Naive thymus-derived CD4-positive, alpha-beta T cell (primary cell): ENCODE data around the gene TFDP1. TPM values are rescaled to one million over a fixed set of nuclear protein-coding genes. Genes with fewer than 3 reads are reported as not detected.
A peak's percentile ranks its signal among the peaks of the same experiment; 100 is the strongest.

Experiments used
- ATAC-seq: fragments of 150-1000 bp; cut with Tn5 transposase; 2 replicates; pipeline ENCODE4 v1.10.0; 2021; ENCODE audit warnings: mild to moderate bottlenecking, moderate library complexity
- CTCF ChIA-PET: fragments of 350-600 bp; sonication (Branson Sonifier 250); formaldehyde crosslinking; loops from one replicate; lab custom pipeline; 2021; ENCODE audit warnings: antibody characterized with exemption; lab: Charles Lee
- POLR2A ChIA-PET: fragments of 350-600 bp; sonication (Branson Sonifier 250); formaldehyde crosslinking; loops from one replicate; lab custom pipeline; 2021; ENCODE audit warnings: antibody characterized with exemption, inconsistent platforms; lab: Charles Lee
- DNase-seq, 9 donors: peaks; one replicate each; pipeline versions ENCODE4 v3.0.0 to v3.0.0-alpha.2; 2020 to 2022; ENCODE audit warnings: mixed read lengths in 1 of 9
- H3K27ac ChIP-seq: one replicate; pipeline ENCODE4 v1.7.0; 2013; ENCODE audit warnings: mild to moderate bottlenecking, low read depth, low read length, moderate library complexity
- H3K27me3 ChIP-seq, 2 donors: one replicate each; pipeline ENCODE4 v1.7.0; 2013; ENCODE audit warnings: low read length in 2 of 2, mild to moderate bottlenecking in 2 of 2, moderate library complexity in 2 of 2; ENCODE audit not compliant: control insufficient read depth in 2 of 2, insufficient read depth in 2 of 2
- H3K36me3 ChIP-seq, 3 experiments: 1 replicate in 2 of 3; 2 replicates in 1 of 3; pipeline ENCODE4 v1.7.0; 2013; ENCODE audit warnings: low read length in 3 of 3, mild to moderate bottlenecking in 3 of 3, moderate library complexity in 1 of 3; ENCODE audit not compliant: insufficient read depth in 3 of 3, control insufficient read depth in 2 of 3
- H3K4me1 ChIP-seq, 2 donors: one replicate each; pipeline ENCODE4 v1.7.0; 2013; ENCODE audit warnings: low read length in 2 of 2, mild to moderate bottlenecking in 2 of 2, moderate library complexity in 1 of 2; ENCODE audit not compliant: control insufficient read depth in 2 of 2, insufficient read depth in 2 of 2
- H3K4me3 ChIP-seq: 2 replicates; pipeline ENCODE4 v1.7.0; 2013; ENCODE audit warnings: mild to moderate bottlenecking, low read length
- H3K9me3 ChIP-seq, 3 experiments: 1 replicate in 2 of 3; 2 replicates in 1 of 3; pipeline ENCODE4 v1.7.0; 2013; ENCODE audit warnings: low read length in 3 of 3; ENCODE audit not compliant: control insufficient read depth in 2 of 3
- H3K27ac Mint-ChIP-seq, 9 donors: one replicate each; pipeline ENCODE4 v1.8.0; 2020 to 2022; ENCODE audit warnings: mixed read lengths in 9 of 9, mild to moderate bottlenecking in 8 of 9, moderate library complexity in 5 of 9, inconsistent platforms in 2 of 9
- H3K27me3 Mint-ChIP-seq, 5 donors: one replicate each; pipeline ENCODE4 v1.8.0; 2021 to 2022; ENCODE audit warnings: mixed read lengths in 5 of 5, mild to moderate bottlenecking in 1 of 5
- H3K36me3 Mint-ChIP-seq, 5 donors: one replicate each; pipeline ENCODE4 v1.8.0; 2020 to 2022; ENCODE audit warnings: mixed read lengths in 5 of 5, mild to moderate bottlenecking in 3 of 5, inconsistent platforms in 1 of 5
- H3K4me1 Mint-ChIP-seq, 7 donors: one replicate each; pipeline ENCODE4 v1.8.0; 2020 to 2022; ENCODE audit warnings: mixed read lengths in 7 of 7, mild to moderate bottlenecking in 3 of 7, inconsistent platforms in 1 of 7
- H3K4me3 Mint-ChIP-seq, 10 donors: one replicate each; pipeline ENCODE4 v1.8.0; 2020 to 2022; ENCODE audit warnings: mild to moderate bottlenecking in 10 of 10, mixed read lengths in 10 of 10, moderate library complexity in 6 of 10, inconsistent platforms in 2 of 10
- H3K9me3 Mint-ChIP-seq, 11 donors: one replicate each; pipeline ENCODE4 v1.8.0; 2020 to 2022; ENCODE audit warnings: mixed read lengths in 11 of 11, mild to moderate bottlenecking in 4 of 11, inconsistent platforms in 1 of 11, moderate library complexity in 1 of 11
- intact Hi-C, 2 donors: fragments of 100-400 bp; cut with micrococcal nuclease; formaldehyde crosslinking; loops; one replicate each; pipeline ENCODE4 v1.15.1; 2023
- polyA plus RNA-seq, 2 donors: library from polyadenylated mRNA; unstranded; fragments of 300-500 nt; fragmentation: Illumina TruSeq; gene quantifications; one replicate each; pipeline ENCODE4 v1.2.3, GENCODE V29; 2021
- total RNA-seq, 6 experiments: library from RNA in 5 of 6; stranded (reverse) in 5 of 6; gene quantifications; 1 replicate in 5 of 6; 2 replicates in 1 of 6; pipeline ENCODE4 v1.2.3 and lab custom pipeline; 2021 to 2026

TFDP1 gene
- total and polyA plus RNA-seq, 7 experiments from 2014 or later: 21.4 to 127 (median 43.1) TPM

DNA sequence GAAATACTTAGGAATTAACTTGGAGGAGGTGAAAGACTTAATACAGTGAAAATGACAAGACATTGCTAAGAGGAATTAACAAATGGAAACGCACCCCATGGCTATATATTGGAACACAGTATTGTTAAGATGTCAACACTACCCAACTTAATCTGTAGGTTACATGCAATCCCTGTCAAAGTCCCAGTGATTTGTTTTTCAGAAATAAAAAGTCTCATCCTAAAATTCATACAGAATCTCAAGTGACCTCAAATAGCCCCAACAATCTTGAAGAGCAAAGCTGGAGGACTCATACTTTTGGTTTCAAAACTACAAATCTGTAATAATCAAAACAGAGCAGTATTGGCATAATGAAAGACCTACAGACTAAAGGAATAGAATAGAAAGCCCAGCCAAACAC lies 60.2 kb downstream of the TFDP1 start:
- Mint-ChIP-seq H3K4me1 (peaks cover 9 to 34% (median 29%) of the 10 kb centered on the region in 7 donors), H3K27ac (no peak overlapping the region), H3K9me3 (no peaks in the 10 kb centered on the region), H3K4me3 (peak overlapping the region in 1 of 10 donors; percentile 69), H3K36me3 (peaks cover 9 to 26% (median 18%) of the 10 kb centered on the region in 5 donors), H3K27me3 (no peaks in the 10 kb centered on the region)
- ATAC-seq (no peak), DNase-seq (no peak)
- no peak overlapping the region for H3K4me3 ChIP-seq
- intact Hi-C loops: no loop called here
- H3K27ac ChIP-seq: no peak overlapping the region
- ChIA-PET CTCF (no interaction called here), POLR2A (no interaction called here)
- no peaks in the 10 kb centered on the region for H3K36me3 ChIP-seq
- peaks cover 0 to 12% of the 10 kb centered on the region in 2 donors for H3K4me1 ChIP-seq
- no peaks in the 10 kb centered on the region for H3K9me3 ChIP-seq
- no peaks in the 10 kb centered on the region for H3K27me3 ChIP-seq

DNA sequence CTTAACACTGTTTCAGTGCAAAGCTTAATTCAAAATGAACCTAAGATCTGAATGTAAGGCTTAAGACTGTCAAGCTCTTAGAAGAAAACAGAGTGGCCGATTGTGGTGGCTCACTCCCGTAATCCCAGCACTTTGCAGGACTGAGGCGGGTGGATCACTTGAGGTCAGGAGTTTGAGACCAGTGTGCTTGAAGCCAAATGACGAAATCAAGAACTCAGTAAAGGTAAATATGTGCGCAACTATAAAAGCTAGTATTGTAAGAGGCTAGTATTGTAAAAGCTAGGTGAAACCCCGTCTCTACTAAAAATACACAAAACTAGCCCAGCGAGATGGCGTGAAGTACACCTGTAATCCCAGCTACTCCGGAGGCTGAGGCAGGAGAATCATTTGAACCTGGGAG lies 60.8 kb downstream of the TFDP1 start:
- H3K9me3 ChIP-seq: no peaks in the 10 kb centered on the region
- H3K27ac Mint-ChIP-seq: peak overlapping the region in 1 of 9 donors; percentile 8
- H3K4me3 Mint-ChIP-seq: peak overlapping the region in 1 of 10 donors; percentile 69
- H3K36me3 Mint-ChIP-seq: peaks cover 9 to 21% (median 15%) of the 10 kb centered on the region in 5 donors
- ChIA-PET CTCF (no interaction called here), POLR2A (no interaction called here)
- no peaks in the 10 kb centered on the region for H3K9me3 Mint-ChIP-seq
- H3K4me1 Mint-ChIP-seq: peaks cover 9 to 34% (median 29%) of the 10 kb centered on the region in 7 donors
- H3K36me3 ChIP-seq: no peaks in the 10 kb centered on the region
- ATAC-seq (no peak), DNase-seq (no peak)
- H3K4me3 ChIP-seq: no peak overlapping the region
- no peaks in the 10 kb centered on the region for H3K27me3 Mint-ChIP-seq
- H3K27ac ChIP-seq: no peak overlapping the region
- intact Hi-C loops: no loop called here
- no peaks in the 10 kb centered on the region for H3K27me3 ChIP-seq
- peaks cover 0 to 12% of the 10 kb centered on the region in 2 donors for H3K4me1 ChIP-seq

DNA sequence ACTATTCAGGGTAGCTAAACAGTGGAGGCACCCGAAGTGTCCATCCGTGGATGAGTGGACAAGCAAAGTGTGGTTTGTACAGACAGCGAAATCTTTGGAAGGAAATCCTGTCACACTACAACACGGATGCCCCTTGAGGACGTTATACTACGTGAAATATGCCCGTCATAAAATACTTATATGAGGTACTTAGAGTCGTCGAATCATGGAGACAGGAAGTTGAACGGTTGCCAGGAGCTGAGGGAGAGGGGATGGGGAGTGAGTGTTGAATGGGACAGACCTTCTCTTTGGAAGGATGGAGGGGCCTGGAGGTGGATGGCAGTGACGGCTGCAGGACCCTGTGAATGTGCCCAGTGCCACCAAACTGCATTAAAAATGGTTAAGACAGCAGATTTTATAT lies 61.8 kb downstream of the TFDP1 start:
- Mint-ChIP-seq H3K4me3 (peak overlapping the region in 9 of 10 donors; percentile 53 to 71 (median 60)), H3K36me3 (peaks cover 9 to 13% (median 9%) of the 10 kb centered on the region in 5 donors), H3K9me3 (no peaks in the 10 kb centered on the region), H3K27ac (peak overlapping the region in 8 of 9 donors; percentile 1 to 82 (median 64)), H3K27me3 (no peaks in the 10 kb centered on the region), H3K4me1 (peaks cover 9 to 33% (median 29%) of the 10 kb centered on the region in 7 donors)
- H3K27ac ChIP-seq: no peak overlapping the region
- ATAC-seq (no peak), DNase-seq (peak in 2 of 9 donors; percentile 26 to 33)
- intact Hi-C loops: no loop called here
- H3K36me3 ChIP-seq: no peaks in the 10 kb centered on the region
- H3K9me3 ChIP-seq: no peaks in the 10 kb centered on the region
- peaks cover 0 to 12% of the 10 kb centered on the region in 2 donors for H3K4me1 ChIP-seq
- CTCF ChIA-PET: no interaction called here
- H3K4me3 ChIP-seq: no peak overlapping the region
- POLR2A ChIA-PET: interaction anchor here (0.6 to 1.0 kb wide), 4 partner anchors 9 to 403 kb away, joined by 3 to 4 read pairs (median 4); no protein-coding TSS in a partner anchor
- H3K27me3 ChIP-seq: no peaks in the 10 kb centered on the region

DNA sequence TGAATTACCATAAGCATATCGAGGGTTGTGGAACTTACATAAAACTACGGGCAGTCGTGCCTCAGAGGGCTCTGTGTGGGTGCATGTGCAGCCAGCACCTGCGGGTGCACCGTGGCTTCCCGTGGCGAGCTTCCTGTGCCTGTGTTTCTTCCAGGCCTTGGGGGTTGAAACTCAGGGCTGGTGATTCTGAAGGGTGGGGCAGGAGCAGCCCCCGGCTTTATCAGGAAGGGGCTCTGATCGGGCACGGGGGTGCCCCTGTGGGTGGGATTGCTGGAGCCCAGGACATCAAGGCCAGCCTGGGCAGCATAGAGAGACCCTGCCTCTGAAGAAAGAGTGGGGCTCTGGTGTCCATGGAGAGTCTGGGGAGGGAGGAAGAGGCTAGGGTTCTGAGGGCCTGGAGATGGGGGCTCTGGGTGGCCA lies 62.4 kb downstream of the TFDP1 start:
- H3K27ac Mint-ChIP-seq: peak overlapping the region in 8 of 9 donors; percentile 1 to 82 (median 64)
- intact Hi-C loops: no loop called here
- peak overlapping the region in 9 of 10 donors; percentile 53 to 71 (median 60) for H3K4me3 Mint-ChIP-seq
- H3K36me3 Mint-ChIP-seq: peaks cover 6 to 8% (median 8%) of the 10 kb centered on the region in 5 donors
- peaks cover 9 to 33% (median 29%) of the 10 kb centered on the region in 7 donors for H3K4me1 Mint-ChIP-seq
- H3K4me3 ChIP-seq: no peak overlapping the region
- CTCF ChIA-PET: no interaction called here
- DNase-seq (peak in 6 of 9 donors; percentile 28 to 40 (median 35)), ATAC-seq (peak; percentile 47)
- POLR2A ChIA-PET: interaction anchor here (0.6 to 1.0 kb wide), 3 partner anchors 10 to 403 kb away, joined by 4 read pairs; no protein-coding TSS in a partner anchor
- H3K27me3 Mint-ChIP-seq: no peaks in the 10 kb centered on the region
- no peaks in the 10 kb centered on the region for H3K36me3 ChIP-seq
- H3K9me3 Mint-ChIP-seq: no peaks in the 10 kb centered on the region
- H3K9me3 ChIP-seq: no peaks in the 10 kb centered on the region
- peaks cover 0 to 12% of the 10 kb centered on the region in 2 donors for H3K4me1 ChIP-seq
- no peaks in the 10 kb centered on the region for H3K27me3 ChIP-seq
- no peak overlapping the region for H3K27ac ChIP-seq

DNA sequence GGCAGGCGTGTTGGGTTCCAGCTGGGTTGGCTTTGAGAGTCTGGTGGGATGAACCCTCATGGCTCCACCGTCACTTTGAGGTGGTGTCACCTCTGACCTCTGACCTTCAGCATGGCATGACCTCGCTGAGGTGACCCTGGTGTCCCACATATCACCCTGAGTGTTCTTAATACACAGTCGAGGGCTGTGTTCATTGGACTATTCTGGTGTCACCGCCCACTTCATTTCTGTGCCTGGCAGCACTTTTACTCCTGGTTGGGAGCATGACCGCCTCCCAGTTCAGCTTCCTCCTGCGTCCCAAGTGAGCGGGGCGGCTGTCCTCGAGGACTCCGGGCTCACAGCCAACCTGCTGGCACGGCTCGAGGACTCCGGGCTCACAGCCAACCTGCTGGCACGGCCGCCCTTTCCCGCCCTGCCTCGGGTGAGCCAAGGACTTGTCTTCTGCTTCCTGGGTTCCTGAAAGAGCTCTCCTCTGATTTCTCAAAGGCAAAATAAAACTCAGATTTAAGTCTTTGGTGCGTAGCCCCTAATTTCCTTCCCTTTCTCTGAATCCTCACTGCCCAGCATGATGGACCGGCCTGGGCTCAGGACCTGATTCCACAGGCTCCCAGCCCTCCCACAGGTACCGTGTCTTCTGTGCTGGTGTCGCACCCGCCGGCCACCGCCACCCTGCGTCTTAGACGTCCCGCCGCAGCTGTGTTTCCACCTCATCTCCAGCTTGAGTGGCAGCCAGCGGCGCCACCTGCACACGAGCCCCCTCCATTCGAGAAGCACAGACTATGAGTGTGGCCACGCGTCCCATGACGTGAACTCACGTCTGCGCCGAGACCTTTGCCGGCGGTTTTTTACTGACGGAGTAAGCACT lies 63.0 kb downstream of the TFDP1 start:
- Mint-ChIP-seq H3K9me3 (no peaks in the 10 kb centered on the region), H3K27me3 (no peaks in the 10 kb centered on the region), H3K27ac (peak overlapping the region in 7 of 9 donors; percentile 9 to 86 (median 68)), H3K36me3 (peaks cover 0 to 1% (median 1%) of the 10 kb centered on the region in 5 donors), H3K4me1 (peaks cover 9 to 33% (median 28%) of the 10 kb centered on the region in 7 donors), H3K4me3 (peak overlapping the region in 8 of 10 donors; percentile 17 to 71 (median 57))
- ATAC-seq (no peak), DNase-seq (no peak)
- H3K4me1 ChIP-seq: peaks cover 0 to 12% of the 10 kb centered on the region in 2 donors
- H3K27ac ChIP-seq: no peak overlapping the region
- H3K4me3 ChIP-seq: no peak overlapping the region
- H3K9me3 ChIP-seq: no peaks in the 10 kb centered on the region
- CTCF ChIA-PET: no interaction called here
- POLR2A ChIA-PET: interaction anchor here (1.0 kb wide), 1 partner anchor 10 kb away, joined by 4 read pairs; no protein-coding TSS in a partner anchor
- H3K36me3 ChIP-seq: no peaks in the 10 kb centered on the region
- H3K27me3 ChIP-seq: no peaks in the 10 kb centered on the region
- intact Hi-C loops: no loop called here

DNA sequence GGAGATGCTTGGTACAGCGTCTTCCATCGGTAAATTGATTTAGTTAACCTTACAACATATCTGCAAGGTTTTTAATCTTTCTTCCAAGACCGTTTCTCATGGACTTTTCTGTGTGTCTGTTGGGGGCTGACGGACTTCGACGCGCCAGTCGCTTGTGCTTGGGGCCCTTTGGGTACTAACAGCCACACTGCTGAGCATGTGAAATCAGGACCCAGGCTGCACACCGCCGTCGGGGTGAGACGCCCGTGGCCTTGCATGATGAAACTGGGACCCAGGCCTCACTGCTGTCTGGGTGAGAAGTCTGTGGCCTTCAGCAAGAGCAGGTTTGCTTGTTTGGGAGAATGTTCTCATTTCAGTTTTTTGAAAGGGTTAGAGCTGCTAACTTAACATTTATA lies 63.7 kb downstream of the TFDP1 start:
- Mint-ChIP-seq H3K9me3 (no peaks in the 10 kb centered on the region), H3K27ac (peak overlapping the region in 5 of 9 donors; percentile 1 to 86 (median 65))

More for the DNA sequence above, 63.7 kb downstream of the TFDP1 start:
- ChIA-PET CTCF (no interaction called here), POLR2A (no interaction called here)
- no peaks in the 10 kb centered on the region for H3K36me3 ChIP-seq
- H3K9me3 ChIP-seq: no peaks in the 10 kb centered on the region
- no peak overlapping the region for H3K27ac ChIP-seq
- H3K4me1 ChIP-seq: peaks cover under 1 to 12% of the 10 kb centered on the region in 2 donors
- Mint-ChIP-seq H3K36me3 (no peaks in the 10 kb centered on the region), H3K4me1 (peaks cover 9 to 33% (median 28%) of the 10 kb centered on the region in 7 donors), H3K4me3 (peak overlapping the region in 3 of 10 donors; percentile 17 to 27 (median 19)), H3K27me3 (no peaks in the 10 kb centered on the region)
- no peak overlapping the region for H3K4me3 ChIP-seq
- ATAC-seq (no peak), DNase-seq (no peak)
- no peaks in the 10 kb centered on the region for H3K27me3 ChIP-seq
- intact Hi-C loops: no loop called here
